ENCODE measurements around the gene TMED6.

The TMED6 gene

GRCh38 chr16:69393898-69394849, 42.6 kb upstream of the TMED6 start:
- TF ChIP-seq, protein P1, sequence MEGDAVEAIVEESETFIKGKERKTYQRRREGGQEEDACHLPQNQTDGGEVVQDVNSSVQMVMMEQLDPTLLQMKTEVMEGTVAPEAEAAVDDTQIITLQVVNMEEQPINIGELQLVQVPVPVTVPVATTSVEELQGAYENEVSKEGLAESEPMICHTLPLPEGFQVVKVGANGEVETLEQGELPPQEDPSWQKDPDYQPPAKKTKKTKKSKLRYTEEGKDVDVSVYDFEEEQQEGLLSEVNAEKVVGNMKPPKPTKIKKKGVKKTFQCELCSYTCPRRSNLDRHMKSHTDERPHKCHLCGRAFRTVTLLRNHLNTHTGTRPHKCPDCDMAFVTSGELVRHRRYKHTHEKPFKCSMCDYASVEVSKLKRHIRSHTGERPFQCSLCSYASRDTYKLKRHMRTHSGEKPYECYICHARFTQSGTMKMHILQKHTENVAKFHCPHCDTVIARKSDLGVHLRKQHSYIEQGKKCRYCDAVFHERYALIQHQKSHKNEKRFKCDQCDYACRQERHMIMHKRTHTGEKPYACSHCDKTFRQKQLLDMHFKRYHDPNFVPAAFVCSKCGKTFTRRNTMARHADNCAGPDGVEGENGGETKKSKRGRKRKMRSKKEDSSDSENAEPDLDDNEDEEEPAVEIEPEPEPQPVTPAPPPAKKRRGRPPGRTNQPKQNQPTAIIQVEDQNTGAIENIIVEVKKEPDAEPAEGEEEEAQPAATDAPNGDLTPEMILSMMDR (IDR thresholded peaks at IDR 0.05; ENCODE audit: extremely low read depth, insufficient read depth, missing control alignments) = no peak
- in situ Hi-C loops (cut with MboI; ENCODE audit: low pct_unique_long_range_greater_than_20kb, low sequenced_read_pairs, unreplicated experiment) = loop anchor here (10.0 kb wide), 1 partner anchor 361 kb away; the partner anchor contains the start of gene NOB1
- DNase-seq (ENCODE audit: low spot score) = no peak

DNA sequence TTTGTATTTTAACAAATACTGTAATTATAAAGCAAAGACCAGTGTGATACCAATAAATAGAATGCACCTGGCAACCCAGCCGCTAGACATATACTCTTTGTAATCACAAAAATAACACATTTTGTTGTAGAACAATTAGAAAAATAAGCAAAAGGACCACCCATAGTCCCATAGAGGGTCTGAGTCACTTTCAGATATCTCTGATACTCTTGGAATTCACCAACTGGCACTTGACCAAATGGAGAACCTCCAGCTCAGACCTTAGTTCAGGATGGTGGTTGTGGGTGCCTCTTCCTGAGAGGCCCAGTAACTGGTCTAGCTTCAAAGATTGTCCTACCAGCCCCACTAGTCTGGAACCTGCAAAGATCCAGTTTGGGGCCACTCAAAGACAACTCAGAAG, 35.0 kb upstream of the TMED6 start:
- in situ Hi-C loops (cut with MboI; ENCODE audit: low pct_unique_long_range_greater_than_20kb, low sequenced_read_pairs, unreplicated experiment) = no loop called here
- TF ChIP-seq, protein P1 (IDR thresholded peaks at IDR 0.05; ENCODE audit: extremely low read depth, insufficient read depth, missing control alignments) = no peak
- no peak for DNase-seq (ENCODE audit: low spot score)

DNA sequence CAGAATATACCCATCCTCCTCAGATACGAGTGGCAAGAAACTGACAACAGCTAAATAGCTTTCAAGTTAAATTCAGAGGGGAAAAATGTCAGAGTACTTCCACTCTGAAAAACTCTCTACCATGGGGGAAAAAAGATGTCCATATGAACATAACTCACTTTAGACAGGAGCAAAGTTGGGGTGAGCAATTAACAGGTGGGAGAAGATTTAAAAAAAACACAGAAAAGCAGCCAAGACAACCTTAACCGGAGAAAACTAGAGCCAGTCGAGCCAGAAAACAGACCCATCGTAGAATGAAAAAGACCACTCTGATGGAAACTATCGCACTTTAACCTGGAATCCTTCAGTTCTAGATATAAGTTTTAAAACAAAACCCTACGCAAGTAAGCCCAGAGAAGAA, 33.4 kb upstream of the TMED6 start:
- TF ChIP-seq, protein P1 (IDR thresholded peaks at IDR 0.05; ENCODE audit: extremely low read depth, insufficient read depth, missing control alignments) = no peak
- in situ Hi-C loops (cut with MboI; ENCODE audit: low pct_unique_long_range_greater_than_20kb, low sequenced_read_pairs, unreplicated experiment) = no loop called here

DNA sequence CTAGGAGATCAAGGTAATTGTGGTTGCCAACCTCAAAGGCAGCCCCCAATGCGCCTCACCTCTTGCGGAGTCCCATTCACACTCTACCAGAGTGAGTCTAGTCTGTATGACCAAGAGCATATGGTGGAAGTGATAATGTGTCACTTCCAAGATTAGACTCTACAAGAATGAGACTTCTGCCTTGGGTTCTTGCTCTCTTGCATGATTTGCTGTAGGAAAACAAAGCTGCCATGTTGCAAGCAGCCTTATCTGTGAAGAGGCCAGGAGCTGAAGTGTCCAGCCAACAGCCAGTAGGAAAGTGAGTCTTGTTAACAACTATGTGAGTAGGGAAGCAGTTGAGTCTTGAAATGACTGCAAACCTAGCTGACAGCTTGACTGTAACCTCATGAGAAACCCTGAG, 30.8 kb upstream of the TMED6 start:
- TF ChIP-seq, protein P1 (IDR thresholded peaks at IDR 0.05; ENCODE audit: extremely low read depth, insufficient read depth, missing control alignments) = no peak
- in situ Hi-C loops (cut with MboI; ENCODE audit: low pct_unique_long_range_greater_than_20kb, low sequenced_read_pairs, unreplicated experiment) = no loop called here
- no peak for DNase-seq (ENCODE audit: low spot score)

More for the DNA sequence above, 33.4 kb upstream of the TMED6 start:
- DNase-seq (ENCODE audit: low spot score) = no peak

DNA sequence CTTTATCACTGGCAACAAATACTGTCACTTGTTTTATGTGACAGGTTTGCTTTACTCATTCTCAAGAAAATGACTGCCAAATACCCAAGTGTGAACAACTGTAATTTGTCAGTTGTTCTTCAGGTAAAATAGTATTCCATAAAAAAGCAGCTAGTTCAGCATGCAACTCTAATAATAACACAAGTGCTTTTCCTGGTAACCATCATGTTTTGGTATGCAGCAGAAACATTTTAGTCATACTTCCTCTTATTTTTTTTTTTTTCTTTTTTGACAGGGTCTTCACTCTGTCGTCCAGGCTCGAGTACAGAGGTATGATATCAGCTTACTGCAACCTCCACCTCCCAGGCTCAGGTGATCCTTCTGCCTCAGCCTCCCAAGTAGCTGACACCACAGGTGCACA, 29.6 kb upstream of the TMED6 start:
- DNase-seq (ENCODE audit: low spot score) = no peak

GRCh38 chr16:69378760-69379159, 27.2 kb upstream of the TMED6 start:
- DNase-seq (ENCODE audit: low spot score) = no peak
- in situ Hi-C loops (cut with MboI; ENCODE audit: low pct_unique_long_range_greater_than_20kb, low sequenced_read_pairs, unreplicated experiment) = no loop called here

More for the DNA sequence above, 29.6 kb upstream of the TMED6 start:
- in situ Hi-C loops (cut with MboI; ENCODE audit: low pct_unique_long_range_greater_than_20kb, low sequenced_read_pairs, unreplicated experiment) = no loop called here
- TF ChIP-seq, protein P1 (IDR thresholded peaks at IDR 0.05; ENCODE audit: extremely low read depth, insufficient read depth, missing control alignments) = no peak

More at GRCh38 chr16:69378760-69379159, 27.2 kb upstream of the TMED6 start:
- TF ChIP-seq, protein P1 (IDR thresholded peaks at IDR 0.05; ENCODE audit: extremely low read depth, insufficient read depth, missing control alignments) = no peak

Measured in GM13977 (cell line).